ENCODE results near the gene PAFAH1B1.
A peak's percentile ranks its signal among the peaks of the same experiment; 100 is the strongest.

Gene PAFAH1B1

DNA sequence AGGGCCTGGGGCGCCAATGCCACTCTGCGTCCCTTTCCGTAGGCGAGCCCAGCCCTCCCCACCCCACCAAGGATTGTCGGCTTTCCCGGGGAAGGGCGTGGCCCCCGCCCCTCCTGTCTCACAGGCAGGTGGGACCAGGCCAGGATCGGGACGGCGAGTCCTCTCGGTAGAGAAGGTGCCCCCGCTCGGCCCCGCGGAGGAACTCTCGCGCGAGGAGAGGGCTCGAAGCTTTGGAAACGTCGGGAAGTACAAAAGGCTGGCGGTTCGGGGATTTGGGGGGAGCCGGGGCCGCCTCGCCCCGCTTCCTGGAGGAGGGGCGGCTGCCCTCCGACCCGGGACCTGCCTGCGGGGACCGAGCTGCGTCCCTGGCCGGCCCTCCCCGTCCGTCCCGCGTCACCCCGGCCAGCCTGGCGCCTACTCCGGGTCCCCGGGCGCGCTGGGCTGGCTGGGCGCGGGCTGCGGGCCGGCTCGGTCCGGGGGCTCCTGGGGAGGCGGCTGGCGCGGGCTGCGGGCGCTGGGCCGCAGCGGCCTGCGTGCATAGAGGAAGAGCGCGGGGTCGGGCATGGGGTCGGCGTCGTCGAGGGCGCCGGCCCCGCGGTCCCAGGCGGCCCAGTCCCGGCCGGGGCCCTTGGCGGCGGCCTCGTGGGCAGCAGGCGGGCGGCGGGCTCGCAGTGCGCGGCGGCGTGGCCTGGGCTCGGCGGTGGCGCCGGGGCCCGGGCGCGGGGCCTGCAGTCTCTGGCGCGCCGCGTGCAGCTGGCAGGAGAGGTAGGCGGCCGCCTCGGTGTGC lies 130.7 kb downstream of the PAFAH1B1 start:
- TF ChIP-seq, protein P1, sequence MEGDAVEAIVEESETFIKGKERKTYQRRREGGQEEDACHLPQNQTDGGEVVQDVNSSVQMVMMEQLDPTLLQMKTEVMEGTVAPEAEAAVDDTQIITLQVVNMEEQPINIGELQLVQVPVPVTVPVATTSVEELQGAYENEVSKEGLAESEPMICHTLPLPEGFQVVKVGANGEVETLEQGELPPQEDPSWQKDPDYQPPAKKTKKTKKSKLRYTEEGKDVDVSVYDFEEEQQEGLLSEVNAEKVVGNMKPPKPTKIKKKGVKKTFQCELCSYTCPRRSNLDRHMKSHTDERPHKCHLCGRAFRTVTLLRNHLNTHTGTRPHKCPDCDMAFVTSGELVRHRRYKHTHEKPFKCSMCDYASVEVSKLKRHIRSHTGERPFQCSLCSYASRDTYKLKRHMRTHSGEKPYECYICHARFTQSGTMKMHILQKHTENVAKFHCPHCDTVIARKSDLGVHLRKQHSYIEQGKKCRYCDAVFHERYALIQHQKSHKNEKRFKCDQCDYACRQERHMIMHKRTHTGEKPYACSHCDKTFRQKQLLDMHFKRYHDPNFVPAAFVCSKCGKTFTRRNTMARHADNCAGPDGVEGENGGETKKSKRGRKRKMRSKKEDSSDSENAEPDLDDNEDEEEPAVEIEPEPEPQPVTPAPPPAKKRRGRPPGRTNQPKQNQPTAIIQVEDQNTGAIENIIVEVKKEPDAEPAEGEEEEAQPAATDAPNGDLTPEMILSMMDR (IDR thresholded peaks at IDR 0.05; ENCODE audit: insufficient read depth, low read depth, low read length, missing control alignments) = no peak
- DNase-seq (ENCODE audit: low read depth) = no peak
- no peak overlapping the region for H3K4me3 ChIP-seq (ENCODE audit: low read depth, low read length)

DNA sequence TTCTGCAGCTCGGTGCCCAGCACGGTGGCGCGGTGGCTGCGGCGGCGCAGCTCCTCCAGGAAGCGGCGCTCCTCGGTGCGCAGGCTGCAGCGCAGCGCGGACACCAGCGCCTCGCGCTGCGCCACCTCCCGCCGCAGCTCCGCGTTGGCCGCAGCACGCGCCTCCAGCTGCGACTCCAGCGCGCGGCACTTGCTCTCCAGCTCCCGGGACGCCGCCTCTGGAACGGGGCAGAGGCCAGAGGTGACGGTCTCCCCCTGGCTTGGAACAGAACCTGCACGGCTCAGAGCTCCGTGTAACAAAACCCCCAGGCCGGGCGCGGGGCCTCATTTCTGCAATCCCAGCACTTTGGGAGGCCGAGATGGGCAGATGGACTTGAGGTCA lies 131.3 kb downstream of the PAFAH1B1 start:
- DNase-seq (ENCODE audit: low read depth) = peak; percentile 53
- no peak overlapping the region for H3K4me3 ChIP-seq (ENCODE audit: low read depth, low read length)
- TF ChIP-seq, protein P1 (IDR thresholded peaks at IDR 0.05; ENCODE audit: insufficient read depth, low read depth, low read length, missing control alignments) = peak; percentile 8

DNA sequence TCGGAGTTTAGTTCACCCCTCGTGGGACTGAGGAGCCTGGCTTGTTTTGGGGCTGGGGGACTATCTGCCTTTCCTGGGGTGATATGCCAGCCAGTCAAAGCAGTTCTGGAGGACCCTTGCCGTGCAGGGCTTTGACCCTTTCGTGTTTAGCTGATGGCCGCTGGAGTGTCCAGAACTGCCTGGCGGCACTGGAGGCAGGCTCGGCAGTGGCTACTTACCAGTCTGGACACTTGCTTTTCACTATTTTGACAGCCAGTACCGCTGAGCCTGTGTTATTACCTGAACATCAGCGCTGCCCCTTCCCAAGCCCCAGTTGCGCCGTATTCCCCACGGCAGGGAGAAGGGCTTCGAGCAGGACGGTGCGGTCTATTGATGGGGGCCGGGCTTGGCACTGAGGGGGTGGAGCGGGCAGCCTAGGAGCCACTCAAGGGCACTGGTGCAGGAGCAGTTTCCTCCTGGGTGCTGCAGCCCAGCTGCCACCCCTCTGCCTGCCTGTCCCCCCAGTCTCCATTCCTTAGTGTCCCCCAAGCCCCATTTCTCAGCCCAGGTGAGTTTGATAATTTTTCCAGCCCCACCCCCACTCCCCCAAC lies 137.4 kb downstream of the PAFAH1B1 start:
- TF ChIP-seq, protein P1 (IDR thresholded peaks at IDR 0.05; ENCODE audit: insufficient read depth, low read depth, low read length, missing control alignments) = no peak
- DNase-seq (ENCODE audit: low read depth) = no peak
- H3K4me3 ChIP-seq (ENCODE audit: low read depth, low read length) = no peak overlapping the region

DNA sequence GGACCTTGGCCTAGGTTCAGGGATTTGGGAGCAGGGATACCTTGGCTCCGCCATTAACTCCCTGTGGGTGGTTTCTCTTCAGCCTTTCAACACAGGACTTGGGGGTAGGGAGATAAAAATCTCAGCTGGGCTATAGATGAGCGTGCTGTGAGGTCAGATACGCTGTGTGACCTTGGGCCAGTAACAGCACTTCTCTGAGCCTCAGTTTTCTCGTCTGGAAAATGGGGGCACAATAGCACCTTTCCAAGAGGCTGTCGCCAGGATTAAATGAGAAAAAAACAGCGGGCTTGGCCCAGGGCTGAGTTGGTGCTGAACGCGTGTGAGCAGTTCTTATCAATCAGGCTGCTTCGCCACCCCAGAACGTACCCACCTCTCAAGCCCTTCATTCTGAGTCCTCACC lies 138.4 kb downstream of the PAFAH1B1 start:
- DNase-seq (ENCODE audit: low read depth) = no peak
- TF ChIP-seq, protein P1 (IDR thresholded peaks at IDR 0.05; ENCODE audit: insufficient read depth, low read depth, low read length, missing control alignments) = no peak
- H3K4me3 ChIP-seq (ENCODE audit: low read depth, low read length) = no peak overlapping the region

DNA sequence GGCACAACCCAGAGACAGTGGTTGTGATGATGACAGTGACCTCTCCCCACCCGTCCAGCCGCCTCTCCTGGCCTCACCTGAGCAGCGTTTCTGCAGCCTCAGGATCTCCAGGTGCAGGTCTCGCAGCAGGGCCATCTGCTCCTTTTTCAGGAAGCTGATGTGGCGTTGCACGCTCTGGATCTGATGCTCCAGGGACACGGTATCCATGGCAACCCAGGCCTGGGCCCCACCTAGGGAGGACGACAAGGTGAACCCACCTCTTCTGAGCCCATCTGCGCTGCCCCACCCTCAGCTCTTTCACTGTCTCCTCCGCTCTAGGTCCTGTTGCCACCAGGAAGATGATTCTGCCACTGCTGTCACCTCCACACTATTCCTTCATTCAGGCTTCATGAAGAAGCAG lies 141.5 kb downstream of the PAFAH1B1 start:
- no peak overlapping the region for H3K4me3 ChIP-seq (ENCODE audit: low read depth, low read length)
- DNase-seq (ENCODE audit: low read depth) = no peak
- TF ChIP-seq, protein P1 (IDR thresholded peaks at IDR 0.05; ENCODE audit: insufficient read depth, low read depth, low read length, missing control alignments) = no peak

Measured in GM12865 (cell line).